Measurements from ENCODE around the gene ABI1. TPM values are rescaled to one million over a fixed set of nuclear protein-coding genes. Genes with fewer than 3 reads are reported as not detected.

Gene ABI1
- total RNA-seq, 1 experiment from 2014 or later, result 50.8 TPM

- H3K27me3 ChIP-seq (ENCODE audit: insufficient read depth, low read depth), result no peaks in the 10 kb centered on the region
- peaks cover 22% of the 10 kb centered on the region for H3F3A ChIP-seq (ENCODE audit: insufficient read depth, low read depth)
- peaks cover 46% of the 10 kb centered on the region for H3K79me2 ChIP-seq (ENCODE audit: low read depth)
- H3K4me3 ChIP-seq, result no peak overlapping the region
- DNase-seq, result no peak
- H3K27ac ChIP-seq, result no peak overlapping the region
- H3K4me2 ChIP-seq, result no peak overlapping the region
- no peaks in the 10 kb centered on the region for H3K9me3 ChIP-seq (ENCODE audit: insufficient read depth, low read depth)
- POLR2A ChIA-PET (ENCODE audit: unreplicated experiment), result no interaction called here
- no peak overlapping the region for H2AFZ ChIP-seq
- no peak for TF ChIP-seq CTCF (conservative IDR thresholded peaks at IDR 0.05)
- TF ChIP-seq EZH2 (IDR thresholded peaks at IDR 0.05; ENCODE audit: low read depth), result no peak
- intact Hi-C loops (cut with micrococcal nuclease; ENCODE audit: unreplicated experiment), result no loop called here
- peaks cover 3% of the 10 kb centered on the region; the same call in 1 of the 2 replicates for H4K20me1 ChIP-seq (ENCODE audit: insufficient read depth)
- CTCF ChIA-PET, result no interaction called here
- H3K36me3 ChIP-seq (ENCODE audit: low read depth), result no peaks in the 10 kb centered on the region
- BruUV-seq (replicated peaks), result no TSS peak
- no peaks in the 10 kb centered on the region for H3K9me2 ChIP-seq (ENCODE audit: insufficient read depth)
- H3K4me1 ChIP-seq (replicated peaks; ENCODE audit: insufficient read depth), result peaks cover 20% of the 10 kb centered on the region
These were observed 81.4 kb downstream of the ABI1 start for GRCh38 chr10:26779176-26779860.

GRCh38 chr10:26777686-26778085 lies 83.1 kb downstream of the ABI1 start:
- BruUV-seq (replicated peaks), result no TSS peak
- DNase-seq, result no peak
- Histone ChIP-seq H3K36me3 (ENCODE audit: low read depth) (no peaks in the 10 kb centered on the region), H3K27me3 (ENCODE audit: insufficient read depth, low read depth) (no peaks in the 10 kb centered on the region), H3K27ac (no peak overlapping the region), H3K4me1 (replicated peaks; ENCODE audit: insufficient read depth) (peaks cover 20% of the 10 kb centered on the region), H4K20me1 (ENCODE audit: insufficient read depth) (peaks cover 3% of the 10 kb centered on the region; the same call in 1 of the 2 replicates), H3K9me2 (ENCODE audit: insufficient read depth) (no peaks in the 10 kb centered on the region), H3K79me2 (ENCODE audit: low read depth) (peaks cover 49% of the 10 kb centered on the region), H3K4me3 (no peak overlapping the region), H3F3A (ENCODE audit: insufficient read depth, low read depth) (peaks cover 20% of the 10 kb centered on the region), H3K4me2 (no peak overlapping the region), H3K9me3 (ENCODE audit: insufficient read depth, low read depth) (no peaks in the 10 kb centered on the region), H2AFZ (no peak overlapping the region)
- ChIA-PET CTCF (no interaction called here), POLR2A (ENCODE audit: unreplicated experiment) (no interaction called here)
- TF ChIP-seq CTCF (conservative IDR thresholded peaks at IDR 0.05), result no peak
- TF ChIP-seq EZH2 (IDR thresholded peaks at IDR 0.05; ENCODE audit: low read depth), result no peak
- intact Hi-C loops (cut with micrococcal nuclease; ENCODE audit: unreplicated experiment), result no loop called here

GRCh38 chr10:26776258-26776657 lies 84.5 kb downstream of the ABI1 start:
- Histone ChIP-seq H4K20me1 (ENCODE audit: insufficient read depth) (peaks cover under 1% of the 10 kb centered on the region; the same call in 1 of the 2 replicates), H2AFZ (no peak overlapping the region), H3K9me3 (ENCODE audit: insufficient read depth, low read depth) (no peaks in the 10 kb centered on the region), H3K79me2 (ENCODE audit: low read depth) (peaks cover 40% of the 10 kb centered on the region), H3K9me2 (ENCODE audit: insufficient read depth) (no peaks in the 10 kb centered on the region), H3F3A (ENCODE audit: insufficient read depth, low read depth) (peaks cover 6% of the 10 kb centered on the region; the same call in 1 of the 2 replicates), H3K36me3 (ENCODE audit: low read depth) (no peaks in the 10 kb centered on the region), H3K4me3 (no peak overlapping the region), H3K4me2 (no peak overlapping the region), H3K4me1 (replicated peaks; ENCODE audit: insufficient read depth) (peaks cover 7% of the 10 kb centered on the region), H3K27ac (no peak overlapping the region), H3K27me3 (ENCODE audit: insufficient read depth, low read depth) (no peaks in the 10 kb centered on the region)
- ChIA-PET CTCF (interaction anchor here (0.7 kb wide), 1 partner anchor 54 kb away, joined by 14 read pairs; no protein-coding TSS in a partner anchor), POLR2A (ENCODE audit: unreplicated experiment) (no interaction called here)
- no TSS peak for BruUV-seq (replicated peaks)
- DNase-seq, result no peak
- no peak for TF ChIP-seq CTCF (conservative IDR thresholded peaks at IDR 0.05)
- TF ChIP-seq EZH2 (IDR thresholded peaks at IDR 0.05; ENCODE audit: low read depth), result no peak
- intact Hi-C loops (cut with micrococcal nuclease; ENCODE audit: unreplicated experiment), result no loop called here

Measured in PC-9 (cell line).